Large intestine (tissue), 3 donors: ENCODE results near the gene IL20RA. TPM values are rescaled to one million over a fixed set of nuclear protein-coding genes. Genes with fewer than 3 reads are reported as not detected.
A peak's percentile ranks its signal among the peaks of the same experiment; 100 is the strongest.

Experiments
- DNase-seq, 2 donors: peaks; one replicate each; pipeline versions ENCODE4 v3.0.0 to v3.0.0-alpha.2; 2013
- H3K27ac ChIP-seq: one replicate; pipeline ENCODE4 v1.5.1; 2013; ENCODE audit warnings: low read length
- H3K27me3 ChIP-seq: 2 replicates; pipeline ENCODE4 v1.6.1; 2013; ENCODE audit warnings: low read length; ENCODE audit not compliant: control insufficient read depth, insufficient read depth
- H3K36me3 ChIP-seq: 2 replicates; pipeline ENCODE4 v1.6.1; 2013; ENCODE audit warnings: low read length; ENCODE audit not compliant: control insufficient read depth, insufficient read depth
- H3K4me1 ChIP-seq: one replicate; pipeline ENCODE4 v1.6.1; 2013; ENCODE audit warnings: low read length; ENCODE audit not compliant: control insufficient read depth, insufficient read depth
- H3K4me3 ChIP-seq: one replicate; pipeline ENCODE4 v1.5.1; 2013; ENCODE audit warnings: low read length
- H3K9me3 ChIP-seq: one replicate; pipeline ENCODE4 v1.6.1; 2013; ENCODE audit warnings: mild to moderate bottlenecking, low read depth, low read length, moderate library complexity; ENCODE audit not compliant: control insufficient read depth
- WGBS: methylation state at CpG from one replicate; pipeline ENCODE4 v1.1.5; 2013; ENCODE audit warnings: low lambda C conversion rate; ENCODE audit not compliant: insufficient coverage; 5-methylcytosine and 5-hydroxymethylcytosine counted together
- polyA plus RNA-seq: library from polyadenylated mRNA; unstranded; fragments of 120-200 nt; gene quantifications from one replicate; pipeline ENCODE4 v1.2.1, GENCODE V29; 2013

The IL20RA gene
- polyA plus RNA-seq, 1 donor, result 2.5 TPM

GRCh38 chr6:137008204-137008603 lies 36.6 kb downstream of the IL20RA start:
- H3K36me3 ChIP-seq, result no peaks in the 10 kb centered on the region
- H3K27ac ChIP-seq, result no peak overlapping the region
- H3K27me3 ChIP-seq, result no peaks in the 10 kb centered on the region
- no peaks in the 10 kb centered on the region for H3K9me3 ChIP-seq
- H3K4me3 ChIP-seq, result no peak overlapping the region
- DNase-seq, result no peak
- no CpG with 5 or more reads among the region's 9 CpGs for WGBS
- H3K4me1 ChIP-seq, result no peaks in the 10 kb centered on the region

GRCh38 chr6:137006056-137006455 lies 38.7 kb downstream of the IL20RA start:
- WGBS, result no CpG with 5 or more reads among the region's 9 CpGs
- no peak for DNase-seq
- Histone ChIP-seq H3K27me3 (no peaks in the 10 kb centered on the region), H3K36me3 (no peaks in the 10 kb centered on the region), H3K4me3 (no peak overlapping the region), H3K9me3 (no peaks in the 10 kb centered on the region), H3K27ac (no peak overlapping the region), H3K4me1 (peaks cover 6% of the 10 kb centered on the region)

- Histone ChIP-seq H3K4me1 (peaks cover 10% of the 10 kb centered on the region), H3K27me3 (no peaks in the 10 kb centered on the region), H3K27ac (no peak overlapping the region), H3K4me3 (no peak overlapping the region), H3K9me3 (no peaks in the 10 kb centered on the region), H3K36me3 (no peaks in the 10 kb centered on the region)
- WGBS, result no CpG with 5 or more reads among the region's 6 CpGs
- DNase-seq, result no peak
These were observed 39.7 kb downstream of the IL20RA start for GRCh38 chr6:137005073-137005472.

GRCh38 chr6:137002505-137002904 lies 42.3 kb downstream of the IL20RA start:
- H3K4me3 ChIP-seq, result no peak overlapping the region
- DNase-seq, result no peak
- H3K27ac ChIP-seq, result no peak overlapping the region
- no peaks in the 10 kb centered on the region for H3K9me3 ChIP-seq
- peaks cover 10% of the 10 kb centered on the region for H3K4me1 ChIP-seq
- no peaks in the 10 kb centered on the region for H3K36me3 ChIP-seq
- WGBS, result no CpG with 5 or more reads among the region's 3 CpGs
- H3K27me3 ChIP-seq, result no peaks in the 10 kb centered on the region

- H3K4me1 ChIP-seq, result peaks cover 10% of the 10 kb centered on the region
- no peak overlapping the region for H3K4me3 ChIP-seq
- no peaks in the 10 kb centered on the region for H3K27me3 ChIP-seq
- H3K9me3 ChIP-seq, result no peaks in the 10 kb centered on the region
- no peaks in the 10 kb centered on the region for H3K36me3 ChIP-seq
- no peak for DNase-seq
- peak overlapping the region; percentile 44 for H3K27ac ChIP-seq
- WGBS, result 63% methylated on average over 2 of the region's 7 CpGs
These were observed 42.8 kb downstream of the IL20RA start for GRCh38 chr6:137001977-137002302.

GRCh38 chr6:137001299-137001976 lies 43.3 kb downstream of the IL20RA start:
- Histone ChIP-seq H3K27ac (peak overlapping the region; percentile 44), H3K9me3 (no peaks in the 10 kb centered on the region), H3K4me1 (peaks cover 10% of the 10 kb centered on the region), H3K4me3 (no peak overlapping the region), H3K27me3 (no peaks in the 10 kb centered on the region), H3K36me3 (no peaks in the 10 kb centered on the region)
- DNase-seq, result peak; percentile 42 to 76
- WGBS, result no CpG with 5 or more reads among the region's 17 CpGs

GRCh38 chr6:137000825-137001224 lies 43.9 kb downstream of the IL20RA start:
- Histone ChIP-seq H3K27me3 (no peaks in the 10 kb centered on the region), H3K36me3 (no peaks in the 10 kb centered on the region), H3K9me3 (no peaks in the 10 kb centered on the region), H3K4me3 (no peak overlapping the region), H3K4me1 (peaks cover 10% of the 10 kb centered on the region), H3K27ac (peak overlapping the region; percentile 44)
- 67% methylated on average over 1 of the region's 3 CpGs for WGBS
- DNase-seq, result no peak

GRCh38 chr6:136995521-136995920 lies 49.2 kb downstream of the IL20RA start:
- Histone ChIP-seq H3K27me3 (no peaks in the 10 kb centered on the region), H3K27ac (no peak overlapping the region), H3K4me3 (no peak overlapping the region)

GRCh38 chr6:136994782-136995181 lies 50.0 kb downstream of the IL20RA start:
- peak; percentile 8 to 45 for DNase-seq
- no peak overlapping the region for H3K4me3 ChIP-seq
- H3K36me3 ChIP-seq, result no peaks in the 10 kb centered on the region
- H3K27ac ChIP-seq, result no peak overlapping the region
- H3K9me3 ChIP-seq, result no peaks in the 10 kb centered on the region
- peaks cover 2% of the 10 kb centered on the region for H3K27me3 ChIP-seq
- H3K4me1 ChIP-seq, result no peaks in the 10 kb centered on the region
- WGBS, result 17% methylated on average over 1 of the region's 5 CpGs

More at GRCh38 chr6:136995521-136995920, 49.2 kb downstream of the IL20RA start:
- H3K4me1 ChIP-seq, result no peaks in the 10 kb centered on the region
- no peaks in the 10 kb centered on the region for H3K9me3 ChIP-seq
- DNase-seq, result no peak
- H3K36me3 ChIP-seq, result no peaks in the 10 kb centered on the region

GRCh38 chr6:136992113-136992512 lies 52.7 kb downstream of the IL20RA start:
- WGBS, result no CpG with 5 or more reads among the region's 3 CpGs
- no peak overlapping the region for H3K27ac ChIP-seq

GRCh38 chr6:136991646-136992045 lies 53.1 kb downstream of the IL20RA start:
- Histone ChIP-seq H3K27me3 (peaks cover 2% of the 10 kb centered on the region), H3K9me3 (no peaks in the 10 kb centered on the region), H3K27ac (no peak overlapping the region), H3K4me1 (no peaks in the 10 kb centered on the region), H3K4me3 (no peak overlapping the region), H3K36me3 (no peaks in the 10 kb centered on the region)
- DNase-seq, result no peak

More at GRCh38 chr6:136992113-136992512, 52.7 kb downstream of the IL20RA start:
- Histone ChIP-seq H3K4me3 (no peak overlapping the region), H3K4me1 (no peaks in the 10 kb centered on the region), H3K27me3 (peaks cover 2% of the 10 kb centered on the region), H3K9me3 (no peaks in the 10 kb centered on the region), H3K36me3 (no peaks in the 10 kb centered on the region)
- DNase-seq, result no peak
